GM04504 (cell line): Measurements from ENCODE around the gene NAV2.

Experiments used
- DNase-seq: peaks from one replicate; pipeline ENCODE4 v3.0.0-alpha.2; 2012; ENCODE audit warnings: low read depth

Gene NAV2

GRCh38 chr11:19834771-19835170, 122.1 kb downstream of the NAV2 start:
- no peak for DNase-seq

GRCh38 chr11:19836666-19837065, 124.0 kb downstream of the NAV2 start:
- no peak for DNase-seq

- DNase-seq = no peak
Measured at GRCh38 chr11:19838994-19839768, 126.5 kb downstream of the NAV2 start.

- DNase-seq = no peak
Measured at GRCh38 chr11:19840961-19841360, 128.3 kb downstream of the NAV2 start.

- DNase-seq = no peak
Measured at GRCh38 chr11:19842505-19842904, 129.9 kb downstream of the NAV2 start.

- DNase-seq = no peak
Measured at GRCh38 chr11:19843079-19843478, 130.4 kb downstream of the NAV2 start.

GRCh38 chr11:19844012-19844411, 131.4 kb downstream of the NAV2 start:
- DNase-seq = no peak

GRCh38 chr11:19844806-19845205, 132.2 kb downstream of the NAV2 start:
- DNase-seq = no peak

- no peak for DNase-seq
Measured at GRCh38 chr11:19845626-19846025, 133.0 kb downstream of the NAV2 start.

GRCh38 chr11:19846654-19847305, 134.1 kb downstream of the NAV2 start:
- DNase-seq = no peak

- no peak for DNase-seq
Measured at GRCh38 chr11:19848219-19848618, 135.6 kb downstream of the NAV2 start.

- DNase-seq = no peak
Measured at GRCh38 chr11:19849107-19849789, 136.6 kb downstream of the NAV2 start.

- DNase-seq = no peak
Measured at GRCh38 chr11:19849947-19850593, 137.4 kb downstream of the NAV2 start.

GRCh38 chr11:19852288-19852687, 139.7 kb downstream of the NAV2 start:
- DNase-seq = no peak

- DNase-seq = no peak
Measured at GRCh38 chr11:19853016-19853415, 140.4 kb downstream of the NAV2 start.

- DNase-seq = no peak
Measured at GRCh38 chr11:19853920-19854319, 141.3 kb downstream of the NAV2 start.

GRCh38 chr11:19861171-19861570, 148.5 kb downstream of the NAV2 start:
- DNase-seq = no peak

GRCh38 chr11:19862091-19862490, 149.5 kb downstream of the NAV2 start:
- no peak for DNase-seq

- no peak for DNase-seq
Measured at GRCh38 chr11:19864141-19865140, 151.8 kb downstream of the NAV2 start.

- no peak for DNase-seq
Measured at GRCh38 chr11:19866037-19866436, 153.4 kb downstream of the NAV2 start.

GRCh38 chr11:19866521-19866920, 153.9 kb downstream of the NAV2 start:
- DNase-seq = no peak
